Breast epithelium (tissue), 3 donors: ENCODE data around the gene APOO.

Experiments
- CTCF ChIP-seq, 3 donors: fragments of 450-650 bp; IDR thresholded peaks; one replicate each; pipeline ENCODE4 v1.5.1; 2016 to 2017; ENCODE audit warnings: antibody characterized with exemption in 3 of 3, mild to moderate bottlenecking in 3 of 3, moderate library complexity in 3 of 3
- POLR2A ChIP-seq: fragments of 450-650 bp; IDR thresholded peaks from one replicate; pipeline ENCODE4 v1.6.1; 2016; ENCODE audit warnings: antibody characterized with exemption, mild to moderate bottlenecking, moderate library complexity

GRCh38 chrX:23857363-23857762, 50.4 kb downstream of the APOO start:
- TF ChIP-seq CTCF (IDR thresholded peaks at IDR 0.05), result no peak
- TF ChIP-seq POLR2A, result no peak
